ENCODE data around the gene TLE3.

TLE3 gene

GRCh38 chr15:70099167-70099966 lies 1.6 kb upstream of the TLE3 start:
- DNase-seq (ENCODE audit: insufficient read length, low spot score) (peak; percentile 97), FAIRE-seq (peak; percentile 45)
- TF ChIP-seq POLR2A (IDR thresholded peaks at IDR 0.05; ENCODE audit: low read depth, low read length): no peak

GRCh38 chr15:70098461-70099166 lies 897 bp upstream of the TLE3 start:
- FAIRE-seq: no peak
- no peak for TF ChIP-seq POLR2A (IDR thresholded peaks at IDR 0.05; ENCODE audit: low read depth, low read length)
- no peak for DNase-seq (ENCODE audit: insufficient read length, low spot score)

- DNase-seq (ENCODE audit: insufficient read length, low spot score) (no peak), FAIRE-seq (no peak)
- no peak for TF ChIP-seq POLR2A (IDR thresholded peaks at IDR 0.05; ENCODE audit: low read depth, low read length)
These were observed 390 bp upstream of the TLE3 start for GRCh38 chr15:70098153-70098460.

GRCh38 chr15:70097063-70097320 lies 725 bp downstream of the TLE3 start:
- DNase-seq (ENCODE audit: insufficient read length, low spot score): no peak
- FAIRE-seq: no peak

GRCh38 chr15:70096215-70097062 lies 1.3 kb downstream of the TLE3 start:
- no peak for FAIRE-seq
- DNase-seq (ENCODE audit: insufficient read length, low spot score): peak; percentile 70

More at GRCh38 chr15:70097063-70097320, 725 bp downstream of the TLE3 start:
- no peak for TF ChIP-seq POLR2A (IDR thresholded peaks at IDR 0.05; ENCODE audit: low read depth, low read length)

GRCh38 chr15:70095408-70096214 lies 2.1 kb downstream of the TLE3 start:
- FAIRE-seq (no peak), DNase-seq (ENCODE audit: insufficient read length, low spot score) (no peak)
- TF ChIP-seq POLR2A (IDR thresholded peaks at IDR 0.05; ENCODE audit: low read depth, low read length): no peak

More at GRCh38 chr15:70096215-70097062, 1.3 kb downstream of the TLE3 start:
- TF ChIP-seq POLR2A (IDR thresholded peaks at IDR 0.05; ENCODE audit: low read depth, low read length): no peak

- DNase-seq (ENCODE audit: insufficient read length, low spot score) (no peak), FAIRE-seq (no peak)
- TF ChIP-seq POLR2A (IDR thresholded peaks at IDR 0.05; ENCODE audit: low read depth, low read length): no peak
These were observed 2.9 kb downstream of the TLE3 start for GRCh38 chr15:70094690-70095311.

GRCh38 chr15:70093481-70094319 lies 4.0 kb downstream of the TLE3 start:
- DNase-seq (ENCODE audit: insufficient read length, low spot score) (no peak), FAIRE-seq (no peak)

GRCh38 chr15:70093070-70093469 lies 4.6 kb downstream of the TLE3 start:
- TF ChIP-seq POLR2A (IDR thresholded peaks at IDR 0.05; ENCODE audit: low read depth, low read length): no peak
- DNase-seq (ENCODE audit: insufficient read length, low spot score): no peak
- no peak for FAIRE-seq

More at GRCh38 chr15:70093481-70094319, 4.0 kb downstream of the TLE3 start:
- no peak for TF ChIP-seq POLR2A (IDR thresholded peaks at IDR 0.05; ENCODE audit: low read depth, low read length)

GRCh38 chr15:70092464-70093027 lies 5.2 kb downstream of the TLE3 start:
- DNase-seq (ENCODE audit: insufficient read length, low spot score): no peak
- FAIRE-seq: no peak

GRCh38 chr15:70091726-70092463 lies 5.8 kb downstream of the TLE3 start:
- no peak for TF ChIP-seq POLR2A (IDR thresholded peaks at IDR 0.05; ENCODE audit: low read depth, low read length)
- no peak for DNase-seq (ENCODE audit: insufficient read length, low spot score)

More at GRCh38 chr15:70092464-70093027, 5.2 kb downstream of the TLE3 start:
- TF ChIP-seq POLR2A (IDR thresholded peaks at IDR 0.05; ENCODE audit: low read depth, low read length): no peak

More at GRCh38 chr15:70091726-70092463, 5.8 kb downstream of the TLE3 start:
- no peak for FAIRE-seq

Data from H54 (cell line).